Measurements from ENCODE around the gene CELF5.

DNA sequence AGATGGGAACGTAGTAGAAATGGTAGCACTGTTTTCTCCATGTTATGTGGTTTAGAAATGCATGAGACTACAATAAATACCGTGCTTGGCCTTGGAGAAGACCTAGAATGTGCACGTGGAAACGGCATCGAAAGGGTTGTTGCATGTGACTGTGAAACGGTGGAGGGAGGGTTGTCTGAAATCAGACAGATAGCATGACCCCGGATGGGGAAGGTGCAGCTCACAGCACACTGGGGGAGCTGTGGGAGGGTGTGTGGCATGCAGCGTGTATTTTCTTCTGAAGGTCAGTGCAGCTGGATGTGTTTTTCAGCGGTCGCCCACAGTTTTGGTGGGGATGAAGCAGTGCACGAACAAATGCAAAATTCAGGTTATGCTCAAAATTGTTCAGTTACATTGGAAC, 63.4 kb downstream of the CELF5 start:
- TF ChIP-seq, protein P1, sequence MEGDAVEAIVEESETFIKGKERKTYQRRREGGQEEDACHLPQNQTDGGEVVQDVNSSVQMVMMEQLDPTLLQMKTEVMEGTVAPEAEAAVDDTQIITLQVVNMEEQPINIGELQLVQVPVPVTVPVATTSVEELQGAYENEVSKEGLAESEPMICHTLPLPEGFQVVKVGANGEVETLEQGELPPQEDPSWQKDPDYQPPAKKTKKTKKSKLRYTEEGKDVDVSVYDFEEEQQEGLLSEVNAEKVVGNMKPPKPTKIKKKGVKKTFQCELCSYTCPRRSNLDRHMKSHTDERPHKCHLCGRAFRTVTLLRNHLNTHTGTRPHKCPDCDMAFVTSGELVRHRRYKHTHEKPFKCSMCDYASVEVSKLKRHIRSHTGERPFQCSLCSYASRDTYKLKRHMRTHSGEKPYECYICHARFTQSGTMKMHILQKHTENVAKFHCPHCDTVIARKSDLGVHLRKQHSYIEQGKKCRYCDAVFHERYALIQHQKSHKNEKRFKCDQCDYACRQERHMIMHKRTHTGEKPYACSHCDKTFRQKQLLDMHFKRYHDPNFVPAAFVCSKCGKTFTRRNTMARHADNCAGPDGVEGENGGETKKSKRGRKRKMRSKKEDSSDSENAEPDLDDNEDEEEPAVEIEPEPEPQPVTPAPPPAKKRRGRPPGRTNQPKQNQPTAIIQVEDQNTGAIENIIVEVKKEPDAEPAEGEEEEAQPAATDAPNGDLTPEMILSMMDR (conservative IDR thresholded peaks at IDR 0.05), result no peak
- TF ChIP-seq ZFX (IDR thresholded peaks at IDR 0.05), result no peak
